Astrocyte (in vitro differentiated cells and primary cell): ENCODE measurements around the gene RFX8. TPM values are rescaled to one million over a fixed set of nuclear protein-coding genes. Genes with fewer than 3 reads are reported as not detected.

ENCODE experiments used
- DNase-seq: peaks from one replicate; pipeline ENCODE4 v3.0.0-alpha.2; 2010; ENCODE audit warnings: low read depth
- FAIRE-seq: peaks from 2 replicates; lab custom pipeline; 2011; peaks lifted over from hg19 to GRCh38; lab: Jason Lieb, UNC
- H2AFZ ChIP-seq: 2 replicates; pipeline ENCODE4 v1.6.0; 2012; ENCODE audit warnings: low read depth, low read length, inconsistent platforms
- H3K27ac ChIP-seq: 2 replicates; pipeline ENCODE4 v1.5.1; 2011; ENCODE audit warnings: low read depth, low read length, inconsistent platforms
- H3K27me3 ChIP-seq: 2 replicates; pipeline ENCODE4 v1.6.0; 2011; ENCODE audit warnings: low read length, inconsistent platforms; ENCODE audit not compliant: insufficient read depth
- H3K36me3 ChIP-seq: 2 replicates; pipeline ENCODE4 v1.5.1; 2011; ENCODE audit warnings: low read length, inconsistent platforms; ENCODE audit not compliant: insufficient read depth
- H3K4me1 ChIP-seq: 2 replicates; pipeline ENCODE4 v1.5.1; 2011; ENCODE audit warnings: low read length, inconsistent platforms; ENCODE audit not compliant: insufficient read depth
- H3K4me2 ChIP-seq: 2 replicates; pipeline ENCODE4 v1.6.0; 2012; ENCODE audit warnings: low read length, inconsistent platforms
- H3K4me3 ChIP-seq: 2 replicates; pipeline ENCODE4 v1.5.1; 2011; ENCODE audit warnings: low read depth, mild to moderate bottlenecking, low read length, inconsistent platforms; ENCODE audit not compliant: insufficient read depth
- H3K79me2 ChIP-seq: 2 replicates; pipeline ENCODE4 v1.6.0; 2012; ENCODE audit warnings: mild to moderate bottlenecking, low read length, inconsistent platforms; ENCODE audit not compliant: insufficient read depth
- H3K9ac ChIP-seq: 2 replicates; pipeline ENCODE4 v1.6.0; 2012; ENCODE audit warnings: mild to moderate bottlenecking, low read length, inconsistent platforms
- H3K9me3 ChIP-seq: 2 replicates; pipeline ENCODE4 v1.5.1; 2012; ENCODE audit warnings: low read depth, mild to moderate bottlenecking, low read length, inconsistent platforms; ENCODE audit not compliant: insufficient read depth
- H4K20me1 ChIP-seq: 2 replicates; pipeline ENCODE4 v1.6.0; 2012; ENCODE audit warnings: low read length, inconsistent platforms; ENCODE audit not compliant: insufficient read depth
- H3K27ac Mint-ChIP-seq: one replicate; pipeline ENCODE4 v1.8.0; 2021; ENCODE audit warnings: mild to moderate bottlenecking, mixed read lengths; ENCODE audit not compliant: unreplicated experiment
- H3K27me3 Mint-ChIP-seq: one replicate; pipeline ENCODE4 v1.8.0; 2021; ENCODE audit warnings: low read depth, mixed read lengths; ENCODE audit not compliant: unreplicated experiment
- H3K36me3 Mint-ChIP-seq: one replicate; pipeline ENCODE4 v1.8.0; 2021; ENCODE audit warnings: low read depth, mixed read lengths; ENCODE audit not compliant: unreplicated experiment
- H3K4me1 Mint-ChIP-seq: one replicate; pipeline ENCODE4 v1.8.0; 2021; ENCODE audit warnings: low read depth, mixed read lengths; ENCODE audit not compliant: unreplicated experiment
- H3K4me3 Mint-ChIP-seq: one replicate; pipeline ENCODE4 v1.8.0; 2021; ENCODE audit warnings: mild to moderate bottlenecking, moderate library complexity, mixed read lengths; ENCODE audit not compliant: unreplicated experiment
- H3K9me3 Mint-ChIP-seq: one replicate; pipeline ENCODE4 v1.8.0; 2021; ENCODE audit warnings: mild to moderate bottlenecking, mixed read lengths; ENCODE audit not compliant: unreplicated experiment
- EZH2 ChIP-seq: IDR thresholded peaks from 2 replicates; pipeline ENCODE4 v1.6.1; 2012; ENCODE audit warnings: mild to moderate bottlenecking, low read length, inconsistent platforms; ENCODE audit not compliant: insufficient read depth
- total RNA-seq: library from RNA; stranded (reverse); gene quantifications from 2 replicates; pipeline ENCODE4 v1.2.1, GENCODE V29; 2021
- TF ChIP-seq, protein P1 (sequence below): IDR thresholded peaks from 2 replicates; pipeline ENCODE4 v1.5.1; 2011; ENCODE audit warnings: low read depth, mild to moderate bottlenecking, inconsistent platforms, low read length, moderate library complexity; ENCODE audit not compliant: insufficient read depth

The RFX8 gene
- total RNA-seq, 1 donor from 2014 or later: not detected

DNA sequence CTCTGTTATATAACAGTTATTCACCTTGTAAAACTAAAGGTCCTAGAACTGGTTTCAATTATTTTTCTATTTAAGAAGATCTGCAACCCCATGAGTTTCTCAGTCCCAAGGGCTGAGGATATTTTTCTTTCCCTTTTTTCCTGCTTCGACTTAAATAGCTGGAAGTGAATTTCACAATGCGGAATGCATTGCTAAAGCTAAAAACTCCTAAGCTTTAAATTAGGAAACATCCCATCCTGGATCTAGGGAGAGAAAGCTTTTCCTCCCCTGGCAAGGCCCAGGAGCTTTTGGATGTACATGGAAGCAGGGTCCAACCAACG is 1.4 kb downstream of the RFX8 start:
- FAIRE-seq (no peak), DNase-seq (no peak)
- H3K27ac Mint-ChIP-seq: no peak overlapping the region
- Histone ChIP-seq H3K27ac (peak overlapping the region; percentile 69), H3K9me3 (no peaks in the 10 kb centered on the region), H3K79me2 (peaks cover 22% of the 10 kb centered on the region), H4K20me1 (no peaks in the 10 kb centered on the region), H3K4me1 (peaks cover 16% of the 10 kb centered on the region), H3K27me3 (no peaks in the 10 kb centered on the region), H3K36me3 (no peaks in the 10 kb centered on the region), H3K9ac (peak overlapping the region; percentile 78), H3K4me3 (peak overlapping the region; percentile 67), H3K4me2 (peak overlapping the region; percentile 84), H2AFZ (peak overlapping the region; percentile 85)
- no peak for TF ChIP-seq EZH2
- TF ChIP-seq, protein P1, sequence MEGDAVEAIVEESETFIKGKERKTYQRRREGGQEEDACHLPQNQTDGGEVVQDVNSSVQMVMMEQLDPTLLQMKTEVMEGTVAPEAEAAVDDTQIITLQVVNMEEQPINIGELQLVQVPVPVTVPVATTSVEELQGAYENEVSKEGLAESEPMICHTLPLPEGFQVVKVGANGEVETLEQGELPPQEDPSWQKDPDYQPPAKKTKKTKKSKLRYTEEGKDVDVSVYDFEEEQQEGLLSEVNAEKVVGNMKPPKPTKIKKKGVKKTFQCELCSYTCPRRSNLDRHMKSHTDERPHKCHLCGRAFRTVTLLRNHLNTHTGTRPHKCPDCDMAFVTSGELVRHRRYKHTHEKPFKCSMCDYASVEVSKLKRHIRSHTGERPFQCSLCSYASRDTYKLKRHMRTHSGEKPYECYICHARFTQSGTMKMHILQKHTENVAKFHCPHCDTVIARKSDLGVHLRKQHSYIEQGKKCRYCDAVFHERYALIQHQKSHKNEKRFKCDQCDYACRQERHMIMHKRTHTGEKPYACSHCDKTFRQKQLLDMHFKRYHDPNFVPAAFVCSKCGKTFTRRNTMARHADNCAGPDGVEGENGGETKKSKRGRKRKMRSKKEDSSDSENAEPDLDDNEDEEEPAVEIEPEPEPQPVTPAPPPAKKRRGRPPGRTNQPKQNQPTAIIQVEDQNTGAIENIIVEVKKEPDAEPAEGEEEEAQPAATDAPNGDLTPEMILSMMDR: no peak
- H3K27me3 Mint-ChIP-seq: peaks cover 48% of the 10 kb centered on the region
- peaks cover 8% of the 10 kb centered on the region for H3K4me1 Mint-ChIP-seq
- peak overlapping the region; percentile 77 for H3K4me3 Mint-ChIP-seq
- no peaks in the 10 kb centered on the region for H3K9me3 Mint-ChIP-seq
- no peaks in the 10 kb centered on the region for H3K36me3 Mint-ChIP-seq

DNA sequence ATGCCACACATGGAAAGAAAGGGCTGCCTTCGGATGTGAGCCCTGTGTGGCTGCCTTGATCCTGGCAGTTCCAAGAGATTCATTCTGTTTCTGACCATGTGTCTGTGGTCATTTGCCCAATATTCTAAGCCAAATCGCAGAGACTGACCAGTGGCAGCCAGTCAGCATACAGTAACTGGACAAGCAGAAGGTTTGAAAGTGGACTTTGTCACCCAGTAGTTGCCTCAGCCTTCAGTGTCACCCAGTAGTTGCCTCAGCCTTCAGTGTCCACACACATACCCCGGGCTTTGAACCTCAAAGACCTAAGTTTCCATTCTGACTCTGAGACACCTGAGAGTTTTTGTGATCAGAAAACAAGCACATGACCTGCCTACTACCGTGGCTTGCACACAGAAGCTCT is 5.0 kb downstream of the RFX8 start:
- no peak overlapping the region for H3K27ac ChIP-seq
- H3K36me3 Mint-ChIP-seq: no peaks in the 10 kb centered on the region
- H3K4me3 Mint-ChIP-seq: no peak overlapping the region
- TF ChIP-seq, protein P1: no peak
- TF ChIP-seq EZH2: no peak
- no peaks in the 10 kb centered on the region for H3K9me3 ChIP-seq
- DNase-seq: no peak
- no peak overlapping the region for H3K27ac Mint-ChIP-seq
- FAIRE-seq: no peak
- no peaks in the 10 kb centered on the region for H3K9me3 Mint-ChIP-seq
- H3K9ac ChIP-seq: no peak overlapping the region
- H3K79me2 ChIP-seq: peaks cover 27% of the 10 kb centered on the region
- H3K4me3 ChIP-seq: no peak overlapping the region
- no peak overlapping the region for H2AFZ ChIP-seq
- H3K27me3 Mint-ChIP-seq: peaks cover 37% of the 10 kb centered on the region
- H3K4me1 ChIP-seq: peaks cover 9% of the 10 kb centered on the region
- H3K36me3 ChIP-seq: no peaks in the 10 kb centered on the region
- H3K27me3 ChIP-seq: no peaks in the 10 kb centered on the region
- no peaks in the 10 kb centered on the region for H3K4me1 Mint-ChIP-seq
- H4K20me1 ChIP-seq: no peaks in the 10 kb centered on the region
- H3K4me2 ChIP-seq: no peak overlapping the region

DNA sequence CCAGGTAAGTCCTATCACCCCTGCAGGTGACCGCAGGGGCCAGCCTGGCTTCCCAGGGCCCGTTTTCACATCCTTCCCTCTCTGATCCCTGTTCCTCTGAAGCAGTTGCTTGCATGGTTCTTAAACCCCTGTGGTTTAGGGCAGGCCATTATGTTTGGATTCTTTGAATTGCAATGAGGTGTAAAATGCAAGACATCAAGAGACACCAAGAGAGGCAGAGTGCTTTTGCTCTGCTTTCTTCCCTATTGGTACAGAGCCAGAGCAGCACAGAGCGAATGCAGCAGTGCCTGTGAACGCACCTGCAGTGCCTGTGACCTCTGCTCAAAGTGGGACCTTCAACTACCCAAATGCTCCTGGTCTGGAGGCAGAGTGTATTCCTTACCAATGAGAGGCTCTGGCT is 7.6 kb downstream of the RFX8 start:
- Histone ChIP-seq H3K27ac (no peak overlapping the region), H3K9ac (no peak overlapping the region), H3K36me3 (no peaks in the 10 kb centered on the region), H3K4me3 (no peak overlapping the region), H3K4me2 (no peak overlapping the region), H4K20me1 (no peaks in the 10 kb centered on the region), H3K27me3 (no peaks in the 10 kb centered on the region), H3K9me3 (no peaks in the 10 kb centered on the region), H2AFZ (no peak overlapping the region), H3K79me2 (peaks cover 10% of the 10 kb centered on the region), H3K4me1 (peaks cover 13% of the 10 kb centered on the region)
- Mint-ChIP-seq H3K27me3 (peaks cover 27% of the 10 kb centered on the region), H3K4me3 (no peak overlapping the region), H3K9me3 (no peaks in the 10 kb centered on the region), H3K27ac (no peak overlapping the region), H3K36me3 (no peaks in the 10 kb centered on the region), H3K4me1 (peaks cover 10% of the 10 kb centered on the region)
- TF ChIP-seq, protein P1: no peak
- TF ChIP-seq EZH2: no peak
- FAIRE-seq: no peak
- DNase-seq: peak; percentile 30
